Measurements from ENCODE around the gene ZNF83.

The ZNF83 gene

DNA sequence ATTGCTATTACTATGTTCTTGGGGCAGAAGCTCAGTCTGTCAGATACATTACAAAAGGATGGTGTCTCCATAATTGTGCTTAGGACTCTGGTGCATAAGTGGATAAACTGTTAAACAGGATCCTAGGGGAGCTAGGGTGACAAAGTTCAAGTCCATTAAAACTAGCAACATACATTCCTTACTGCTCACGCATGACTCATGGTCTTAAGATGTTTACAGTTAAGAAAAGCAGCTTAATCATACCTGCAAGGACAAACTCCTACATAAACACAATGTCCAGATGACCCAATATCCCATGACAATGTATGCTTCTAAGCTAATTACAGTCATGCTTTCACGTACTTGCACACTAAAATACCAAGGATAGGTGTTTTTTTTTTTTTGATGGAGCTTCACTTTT lies 71.6 kb downstream of the ZNF83 start:
- no peak for DNase-seq

- DNase-seq: no peak
Measured at GRCh38 chr19:52566121-52566520, 72.0 kb downstream of the ZNF83 start.

All from CD4-positive, alpha-beta T cell treated with Interleukin-1 beta for 1 hour (primary cell).